K562 (cell line): ENCODE data around the gene AXIN2.

Experiments
- NBN ChIP-seq: fragments of 450-650 bp; IDR thresholded peaks from 2 replicates; pipeline ENCODE4 v1.6.1; 2016; ENCODE audit warnings: low read depth, mild to moderate bottlenecking
- TF ChIP-seq, protein P1 (sequence below): IDR thresholded peaks from 2 replicates; pipeline ENCODE4 v1.6.1; 2011; ENCODE audit not compliant: insufficient read length; ENCODE audit errors: extremely low read depth
- TF ChIP-seq, protein P2 (sequence below): fragments of 450-650 bp; IDR thresholded peaks from 2 replicates; pipeline ENCODE4 v1.6.1; 2016; ENCODE audit warnings: antibody characterized with exemption
- TF ChIP-seq, protein P3 (sequence below): sonication (generic); formaldehyde crosslinking; IDR thresholded peaks from 2 replicates; pipeline ENCODE4 v1.8.0; 2022; ENCODE audit warnings: mild to moderate bottlenecking, low read depth, missing genetic modification reagents

DNA sequence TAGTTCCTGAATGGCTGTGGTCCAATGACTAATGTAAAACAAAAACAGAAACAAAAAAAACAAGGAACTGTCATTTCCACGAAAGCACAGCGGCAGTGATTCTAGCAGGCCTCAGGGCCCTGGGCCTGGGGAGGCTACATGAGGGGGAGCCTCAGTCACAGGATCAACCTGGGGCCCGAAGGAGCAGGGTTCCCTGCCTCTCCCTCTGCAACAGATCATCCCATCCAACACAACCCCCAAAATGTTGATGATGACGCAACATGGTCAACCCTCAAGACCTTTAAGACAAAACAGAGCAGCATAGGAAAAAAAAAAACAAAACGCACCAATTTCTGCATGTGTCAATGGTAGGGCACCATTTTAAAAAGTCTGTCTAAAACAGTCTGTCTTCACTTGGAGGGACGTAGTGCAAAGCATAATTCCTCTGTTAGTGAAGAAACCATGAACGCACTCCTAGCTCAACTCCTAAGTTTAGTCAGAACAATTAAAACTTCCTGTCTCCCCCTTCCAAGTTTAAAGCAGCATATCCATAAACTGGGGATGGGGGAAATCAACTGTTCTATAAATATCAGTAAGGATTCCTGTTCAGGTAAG lies 32.3 kb downstream of the AXIN2 start:
- TF ChIP-seq, protein P1, sequence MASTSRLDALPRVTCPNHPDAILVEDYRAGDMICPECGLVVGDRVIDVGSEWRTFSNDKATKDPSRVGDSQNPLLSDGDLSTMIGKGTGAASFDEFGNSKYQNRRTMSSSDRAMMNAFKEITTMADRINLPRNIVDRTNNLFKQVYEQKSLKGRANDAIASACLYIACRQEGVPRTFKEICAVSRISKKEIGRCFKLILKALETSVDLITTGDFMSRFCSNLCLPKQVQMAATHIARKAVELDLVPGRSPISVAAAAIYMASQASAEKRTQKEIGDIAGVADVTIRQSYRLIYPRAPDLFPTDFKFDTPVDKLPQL, result no peak
- TF ChIP-seq, protein P2, sequence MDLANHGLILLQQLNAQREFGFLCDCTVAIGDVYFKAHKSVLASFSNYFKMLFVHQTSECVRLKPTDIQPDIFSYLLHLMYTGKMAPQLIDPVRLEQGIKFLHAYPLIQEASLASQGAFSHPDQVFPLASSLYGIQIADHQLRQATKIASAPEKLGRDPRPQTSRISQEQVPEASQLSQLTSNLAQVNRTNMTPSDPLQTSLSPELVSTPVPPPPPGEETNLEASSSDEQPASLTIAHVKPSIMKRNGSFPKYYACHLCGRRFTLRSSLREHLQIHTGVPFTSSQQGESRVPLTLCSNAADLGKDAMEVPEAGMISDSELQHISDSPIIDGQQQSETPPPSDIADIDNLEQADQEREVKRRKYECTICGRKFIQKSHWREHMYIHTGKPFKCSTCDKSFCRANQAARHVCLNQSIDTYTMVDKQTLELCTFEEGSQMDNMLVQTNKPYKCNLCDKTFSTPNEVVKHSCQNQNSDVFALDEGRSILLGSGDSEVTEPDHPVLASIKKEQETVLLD, result no peak
- TF ChIP-seq, protein P3, sequence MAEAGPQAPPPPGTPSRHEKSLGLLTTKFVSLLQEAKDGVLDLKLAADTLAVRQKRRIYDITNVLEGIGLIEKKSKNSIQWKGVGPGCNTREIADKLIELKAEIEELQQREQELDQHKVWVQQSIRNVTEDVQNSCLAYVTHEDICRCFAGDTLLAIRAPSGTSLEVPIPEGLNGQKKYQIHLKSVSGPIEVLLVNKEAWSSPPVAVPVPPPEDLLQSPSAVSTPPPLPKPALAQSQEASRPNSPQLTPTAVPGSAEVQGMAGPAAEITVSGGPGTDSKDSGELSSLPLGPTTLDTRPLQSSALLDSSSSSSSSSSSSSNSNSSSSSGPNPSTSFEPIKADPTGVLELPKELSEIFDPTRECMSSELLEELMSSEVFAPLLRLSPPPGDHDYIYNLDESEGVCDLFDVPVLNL, result no peak
- no peak for TF ChIP-seq NBN
